Suprapubic skin (tissue), 4 donors: ENCODE results near the gene PIP5K1B. TPM values are rescaled to one million over a fixed set of nuclear protein-coding genes. Genes with fewer than 3 reads are reported as not detected.

ENCODE experiments used
- DNase-seq, 2 donors: peaks; one replicate each; pipeline ENCODE4 v3.0.0-alpha.2; 2019; ENCODE audit warnings: low spot score in 2 of 2
- H3K27ac ChIP-seq: fragments of 200-600 bp; sonication (generic); one replicate; pipeline ENCODE4 v1.5.1; 2019
- H3K27me3 ChIP-seq: fragments of 200-600 bp; sonication (generic); one replicate; pipeline ENCODE4 v1.5.1; 2019
- H3K36me3 ChIP-seq: fragments of 200-600 bp; sonication (generic); one replicate; pipeline ENCODE4 v1.5.1; 2019
- H3K4me1 ChIP-seq: fragments of 200-600 bp; sonication (generic); one replicate; pipeline ENCODE4 v1.5.1; 2019
- H3K4me3 ChIP-seq: fragments of 200-600 bp; sonication (generic); one replicate; pipeline ENCODE4 v1.5.1; 2019; ENCODE audit warnings: mild to moderate bottlenecking
- H3K9me3 ChIP-seq: fragments of 200-600 bp; sonication (generic); one replicate; pipeline ENCODE4 v1.5.1; 2019
- EP300 ChIP-seq: sonication (generic); formaldehyde crosslinking; IDR thresholded peaks from one replicate; pipeline ENCODE4 v1.6.1; 2017; ENCODE audit warnings: antibody characterized with exemption
- POLR2A ChIP-seq, 2 donors: fragments of 450-650 bp; IDR thresholded peaks; one replicate each; pipeline ENCODE4 v1.6.1; 2017; ENCODE audit warnings: antibody characterized with exemption in 2 of 2, mild to moderate bottlenecking in 2 of 2, moderate library complexity in 2 of 2
- POLR2AphosphoS5 ChIP-seq, 3 donors: sonication (generic); formaldehyde crosslinking; IDR thresholded peaks; one replicate each; pipeline ENCODE4 v1.6.1; 2017; ENCODE audit warnings: antibody characterized with exemption in 3 of 3
- WGBS: methylation state at CpG from one replicate; pipeline ENCODE4 v1.1.5; 2018; 5-methylcytosine and 5-hydroxymethylcytosine counted together
- total RNA-seq, 4 donors: library from RNA; depleted of rRNA; stranded (reverse); fragments of >200 nt; gene quantifications; one replicate each; pipeline ENCODE4 v1.1.0, GENCODE V29; 2016
- TF ChIP-seq, protein P1 (sequence below), 2 donors: fragments of 200-600 bp in 1 of 2; fragments of 450-650 bp in 1 of 2; sonication (generic) in 1 of 2; IDR thresholded peaks; one replicate each; pipeline ENCODE4 v1.5.1; 2016 to 2019; ENCODE audit warnings: antibody characterized with exemption in 2 of 2, mild to moderate bottlenecking in 1 of 2, moderate library complexity in 1 of 2

Gene PIP5K1B
- total RNA-seq, 4 donors from 2014 or later = 1.7 to 7.8 (median 3.4) TPM

DNA sequence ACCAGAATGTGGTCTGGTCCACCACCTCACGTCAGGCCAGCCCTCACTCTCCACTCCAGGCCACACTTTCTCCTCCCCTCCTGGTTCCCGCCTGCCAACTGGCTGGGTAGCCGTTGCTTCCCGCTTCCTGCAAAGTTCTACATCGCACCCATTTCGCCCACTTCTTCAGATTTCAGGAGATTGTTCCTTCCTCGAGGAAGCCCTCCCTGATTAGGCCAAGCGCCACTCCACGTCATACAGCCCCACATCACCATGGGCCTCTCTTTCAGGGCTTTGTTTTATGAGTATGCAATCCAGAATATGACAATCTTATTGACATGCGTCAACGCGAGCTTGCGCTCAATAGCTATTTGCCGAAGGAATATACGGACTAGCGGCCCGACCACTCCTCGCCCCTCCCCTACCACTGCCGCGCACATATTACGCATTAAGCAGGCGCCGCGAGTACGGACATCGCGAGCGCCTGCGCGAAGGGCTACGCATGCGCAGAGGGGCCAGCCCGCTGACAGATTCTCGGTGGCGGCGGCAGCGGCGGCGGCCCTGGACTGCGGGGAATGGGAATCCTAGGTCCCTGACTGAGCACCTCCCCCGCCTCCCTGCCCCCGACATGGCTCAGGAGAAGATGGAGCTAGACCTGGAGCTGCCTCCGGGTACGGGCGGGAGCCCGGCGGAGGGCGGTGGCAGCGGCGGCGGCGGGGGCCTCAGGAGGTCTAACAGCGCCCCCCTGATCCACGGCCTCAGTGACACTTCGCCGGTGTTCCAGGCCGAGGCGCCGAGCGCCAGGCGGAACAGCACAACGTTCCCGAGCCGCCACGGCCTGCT, 74.7 kb downstream of the PIP5K1B start:
- peak overlapping the region; percentile 92 for H3K4me3 ChIP-seq
- WGBS = 2% methylated on average over 17 of the region's 65 CpGs
- no peaks in the 10 kb centered on the region for H3K9me3 ChIP-seq
- peak; percentile 95 for DNase-seq
- H3K27ac ChIP-seq = peak overlapping the region; percentile 95
- TF ChIP-seq EP300 = no peak
- peak in 1 of 2 donors; percentile 85 for TF ChIP-seq POLR2A (IDR thresholded peaks at IDR 0.05)
- TF ChIP-seq, protein P1, sequence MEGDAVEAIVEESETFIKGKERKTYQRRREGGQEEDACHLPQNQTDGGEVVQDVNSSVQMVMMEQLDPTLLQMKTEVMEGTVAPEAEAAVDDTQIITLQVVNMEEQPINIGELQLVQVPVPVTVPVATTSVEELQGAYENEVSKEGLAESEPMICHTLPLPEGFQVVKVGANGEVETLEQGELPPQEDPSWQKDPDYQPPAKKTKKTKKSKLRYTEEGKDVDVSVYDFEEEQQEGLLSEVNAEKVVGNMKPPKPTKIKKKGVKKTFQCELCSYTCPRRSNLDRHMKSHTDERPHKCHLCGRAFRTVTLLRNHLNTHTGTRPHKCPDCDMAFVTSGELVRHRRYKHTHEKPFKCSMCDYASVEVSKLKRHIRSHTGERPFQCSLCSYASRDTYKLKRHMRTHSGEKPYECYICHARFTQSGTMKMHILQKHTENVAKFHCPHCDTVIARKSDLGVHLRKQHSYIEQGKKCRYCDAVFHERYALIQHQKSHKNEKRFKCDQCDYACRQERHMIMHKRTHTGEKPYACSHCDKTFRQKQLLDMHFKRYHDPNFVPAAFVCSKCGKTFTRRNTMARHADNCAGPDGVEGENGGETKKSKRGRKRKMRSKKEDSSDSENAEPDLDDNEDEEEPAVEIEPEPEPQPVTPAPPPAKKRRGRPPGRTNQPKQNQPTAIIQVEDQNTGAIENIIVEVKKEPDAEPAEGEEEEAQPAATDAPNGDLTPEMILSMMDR (IDR thresholded peaks at IDR 0.05) = peak in 1 of 2 donors; percentile 18
- TF ChIP-seq POLR2AphosphoS5 (IDR thresholded peaks at IDR 0.05) = peak; percentile 41 to 85 (median 70)
- H3K4me1 ChIP-seq = peaks cover 48% of the 10 kb centered on the region
- no peaks in the 10 kb centered on the region for H3K36me3 ChIP-seq
- no peaks in the 10 kb centered on the region for H3K27me3 ChIP-seq

- no peaks in the 10 kb centered on the region for H3K27me3 ChIP-seq
- H3K4me3 ChIP-seq = peak overlapping the region; percentile 92
- no peak for DNase-seq
- peak overlapping the region; percentile 95 for H3K27ac ChIP-seq
- H3K36me3 ChIP-seq = no peaks in the 10 kb centered on the region
- no peaks in the 10 kb centered on the region for H3K9me3 ChIP-seq
- no peak for TF ChIP-seq EP300
- 0% methylated on average over 6 of the region's 19 CpGs for WGBS
- H3K4me1 ChIP-seq = peaks cover 53% of the 10 kb centered on the region
Observed at GRCh38 chr9:68780380-68780712, 75.3 kb downstream of the PIP5K1B start.

DNA sequence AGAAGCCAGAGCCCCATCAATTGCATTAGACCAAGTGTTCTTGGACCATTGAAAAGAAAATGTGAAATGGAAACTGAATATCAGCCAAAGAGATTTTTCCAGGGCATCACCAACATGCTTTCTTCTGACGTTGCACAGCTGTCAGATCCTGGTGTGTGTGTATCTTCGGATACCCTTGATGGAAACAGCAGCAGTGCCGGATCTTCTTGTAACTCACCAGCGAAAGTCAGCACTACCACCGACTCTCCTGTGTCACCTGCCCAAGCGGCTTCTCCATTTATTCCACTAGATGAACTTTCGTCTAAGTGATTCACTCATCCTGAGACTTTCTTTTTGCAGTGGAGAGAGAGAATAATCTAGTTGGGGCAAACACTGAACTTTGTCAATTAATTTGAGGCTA, 75.7 kb downstream of the PIP5K1B start:
- H3K4me1 ChIP-seq = peaks cover 57% of the 10 kb centered on the region
- no peaks in the 10 kb centered on the region for H3K9me3 ChIP-seq
- peak overlapping the region; percentile 95 for H3K27ac ChIP-seq
- WGBS = 9% methylated on average over 7 of the region's 7 CpGs
- no peak for DNase-seq
- no peaks in the 10 kb centered on the region for H3K27me3 ChIP-seq
- peak overlapping the region; percentile 92 for H3K4me3 ChIP-seq
- H3K36me3 ChIP-seq = no peaks in the 10 kb centered on the region
- TF ChIP-seq, protein P1 (IDR thresholded peaks at IDR 0.05) = no peak
- TF ChIP-seq POLR2A (IDR thresholded peaks at IDR 0.05) (no peak), POLR2AphosphoS5 (IDR thresholded peaks at IDR 0.05) (no peak), EP300 (no peak)

- DNase-seq = no peak
- no peaks in the 10 kb centered on the region for H3K9me3 ChIP-seq
- no peak overlapping the region for H3K27ac ChIP-seq
- no peak for TF ChIP-seq POLR2A (IDR thresholded peaks at IDR 0.05)
- peaks cover 3% of the 10 kb centered on the region for H3K36me3 ChIP-seq
- peak overlapping the region; percentile 17 for H3K4me3 ChIP-seq
- no peaks in the 10 kb centered on the region for H3K27me3 ChIP-seq
- peaks cover 58% of the 10 kb centered on the region for H3K4me1 ChIP-seq
Observed at GRCh38 chr9:68781928-68782327, 76.9 kb downstream of the PIP5K1B start.

DNA sequence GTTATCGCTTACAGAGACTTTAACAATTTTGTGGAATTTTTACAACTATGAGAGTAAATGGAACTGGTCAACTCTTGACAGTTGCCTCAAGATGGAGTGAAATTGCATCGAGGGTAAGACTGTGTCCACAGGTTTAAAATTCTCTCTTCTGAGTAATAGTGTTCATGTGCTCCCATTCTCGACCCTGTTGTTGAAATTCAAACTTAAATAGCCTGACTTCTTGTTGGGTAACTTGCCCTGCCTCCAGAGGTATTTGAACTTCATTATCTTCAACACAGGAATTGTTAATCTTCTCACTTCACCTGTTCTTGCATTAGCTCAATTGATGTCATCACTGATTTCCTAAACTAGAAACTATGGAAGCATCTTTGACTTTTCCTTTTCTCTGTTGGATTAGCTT, 77.5 kb downstream of the PIP5K1B start:
- WGBS = 80% methylated on average over 3 of the region's 3 CpGs
- Histone ChIP-seq H3K27ac (no peak overlapping the region), H3K27me3 (no peaks in the 10 kb centered on the region), H3K4me3 (no peak overlapping the region), H3K9me3 (no peaks in the 10 kb centered on the region), H3K4me1 (peaks cover 58% of the 10 kb centered on the region), H3K36me3 (peaks cover 3% of the 10 kb centered on the region)
- no peak for DNase-seq
- TF ChIP-seq POLR2AphosphoS5 (IDR thresholded peaks at IDR 0.05) = no peak
- no peak for TF ChIP-seq EP300
- no peak for TF ChIP-seq POLR2A (IDR thresholded peaks at IDR 0.05)
- TF ChIP-seq, protein P1 (IDR thresholded peaks at IDR 0.05) = no peak

GRCh38 chr9:68785965-68786364, 80.9 kb downstream of the PIP5K1B start:
- H3K27me3 ChIP-seq = no peaks in the 10 kb centered on the region
- H3K36me3 ChIP-seq = peaks cover 3% of the 10 kb centered on the region
- peaks cover 47% of the 10 kb centered on the region for H3K4me1 ChIP-seq
- TF ChIP-seq POLR2A (IDR thresholded peaks at IDR 0.05) = no peak
- TF ChIP-seq, protein P1 (IDR thresholded peaks at IDR 0.05) = no peak
- no peak for TF ChIP-seq EP300
- no peak for TF ChIP-seq POLR2AphosphoS5 (IDR thresholded peaks at IDR 0.05)
- 71% methylated on average over 2 of the region's 2 CpGs for WGBS
- no peak overlapping the region for H3K27ac ChIP-seq
- H3K4me3 ChIP-seq = no peak overlapping the region
- DNase-seq = no peak
- H3K9me3 ChIP-seq = no peaks in the 10 kb centered on the region
